EH (cell line): Measurements from ENCODE around the gene IKBKG.
A peak's percentile ranks its signal among the peaks of the same experiment; 100 is the strongest.
"Not testable (repeated sequence)": the region's sequence is repeated elsewhere in the genome, so short reads cannot be mapped to it uniquely, and the experiment has no call there.

ENCODE experiments used
- DNase-seq: peaks from one replicate; pipeline ENCODE4 v3.0.0-alpha.2; 2015; ENCODE audit warnings: low read depth

Gene IKBKG

GRCh38 chrX:154526901-154527675 lies 20.3 kb upstream of the IKBKG start:
- DNase-seq = peak; percentile 81

GRCh38 chrX:154529206-154529612 lies 18.2 kb upstream of the IKBKG start:
- peak; percentile 66 for DNase-seq

- no peak for DNase-seq
Measured at GRCh38 chrX:154530286-154530685, 17.1 kb upstream of the IKBKG start.

- DNase-seq = peak; percentile 86
Measured at GRCh38 chrX:154531626-154532025, 15.8 kb upstream of the IKBKG start.

GRCh38 chrX:154532690-154533089 lies 14.7 kb upstream of the IKBKG start:
- DNase-seq = no peak

GRCh38 chrX:154534526-154535322 lies 12.7 kb upstream of the IKBKG start:
- DNase-seq = peak; percentile 80

GRCh38 chrX:154535892-154536291 lies 11.5 kb upstream of the IKBKG start:
- DNase-seq = no peak

- no peak for DNase-seq
Measured at GRCh38 chrX:154539077-154539476, 8.3 kb upstream of the IKBKG start.

GRCh38 chrX:154540365-154540764 lies 7.1 kb upstream of the IKBKG start:
- not testable (repeated sequence) for DNase-seq

GRCh38 chrX:154540897-154541535 lies 6.4 kb upstream of the IKBKG start:
- DNase-seq = peak; percentile 29

GRCh38 chrX:154541589-154541895 lies 5.9 kb upstream of the IKBKG start:
- DNase-seq = no peak

- DNase-seq = peak; percentile 95
Measured at GRCh38 chrX:154541896-154542722, 5.3 kb upstream of the IKBKG start.

- no peak for DNase-seq
Measured at GRCh38 chrX:154542723-154543424, 4.5 kb upstream of the IKBKG start.

- no peak for DNase-seq
Measured at GRCh38 chrX:154545673-154546274, 1.6 kb upstream of the IKBKG start.

- peak; percentile 75 for DNase-seq
Measured at GRCh38 chrX:154546354-154547244, 821 bp upstream of the IKBKG start, which contains the start of gene G6PD. Gene G6PD, minus strand, starts transcription at chrX:154546846. Its CDS starts 691 bp downstream, at chrX:154546155.

- DNase-seq = peak; percentile 47
Measured at GRCh38 chrX:154548028-154548316, 552 bp downstream of the IKBKG start.

GRCh38 chrX:154549766-154550165 lies 2.3 kb downstream of the IKBKG start:
- DNase-seq = peak; percentile 43

GRCh38 chrX:154552112-154552806 lies 4.8 kb downstream of the IKBKG start:
- DNase-seq = not testable (repeated sequence)

GRCh38 chrX:154558060-154558690 lies 10.8 kb downstream of the IKBKG start:
- not testable (repeated sequence) for DNase-seq
